Measurements from ENCODE around the gene BMPER. TPM values are rescaled to one million over a fixed set of nuclear protein-coding genes. Genes with fewer than 3 reads are reported as not detected.
A peak's percentile ranks its signal among the peaks of the same experiment; 100 is the strongest.

The BMPER gene
- total and polyA plus RNA-seq, 2 of the 8 experiments (the other 6 are each of a cell fraction or from before 2014, with no cell fraction given) = 0.33 to 0.69 TPM

GRCh38 chr7:34066411-34066810 is 161.1 kb downstream of the BMPER start:
- no peak overlapping the region; the same call in 1 of the 2 replicates for H2BK12ac ChIP-seq (ENCODE audit: low read depth, low read length)
- H3K4me3 ChIP-seq (ENCODE audit: extremely low read depth in 1 of 4, insufficient read depth in 2 of 4, low read depth in 3 of 4, low read length in 4 of 4) = no peak overlapping the region
- no peaks in the 10 kb centered on the region for H3K27me3 ChIP-seq (replicated peaks in 1 of 4; ENCODE audit: control insufficient read depth in 3 of 4, extremely low read depth in 1 of 4, insufficient read depth in 3 of 4, low read length in 3 of 4)
- H3K9ac ChIP-seq (replicated peaks in 1 of 4; ENCODE audit: extremely low read depth in 1 of 4, low read depth in 3 of 4, low read length in 3 of 4) = no peak overlapping the region
- no peak overlapping the region for H3K56ac ChIP-seq (replicated peaks; ENCODE audit: insufficient read length, low read depth, low read length)
- no peak overlapping the region for H2BK5ac ChIP-seq (ENCODE audit: low read depth, low read length)
- H3K23me2 ChIP-seq (ENCODE audit: low read depth, low read length) = no peaks in the 10 kb centered on the region
- WGBS, 2 experiments (ENCODE audit: extremely low coverage in 1 of 2, insufficient coverage in 1 of 2, insufficient read length in 1 of 2, insufficient replicate concordance in 2 of 2, low coverage in 1 of 2, low lambda C conversion rate in 2 of 2, missing lambda C conversion rate in 1 of 2) = 90% methylated on average over 1 of the region's 1 CpG; no CpG with 5 or more reads in 1 of the 2 experiments
- no peak overlapping the region for H4K91ac ChIP-seq (replicated peaks; ENCODE audit: insufficient read length, low read length)
- no peaks in the 10 kb centered on the region for H3K9me3 ChIP-seq (ENCODE audit: insufficient read depth in 2 of 2, low read depth in 1 of 2, low read length in 1 of 2)
- FAIRE-seq (no peak), DNase-seq (ENCODE audit: low read depth in 1 of 2, low spot score in 2 of 2) (no peak)
- no peak overlapping the region for H2BK15ac ChIP-seq (ENCODE audit: low read length)
- ChIA-PET POLR2A (ENCODE audit: partially characterized antibody) (interaction anchor here (1.2 kb wide), 1 partner anchor 8 kb away, joined by 3 read pairs; no protein-coding TSS in a partner anchor), CTCF (ENCODE audit: partially characterized antibody) (interaction anchor here (1.2 to 1.3 kb wide), 2 partner anchors 24 to 111 kb away, joined by 3 read pairs; no protein-coding TSS in a partner anchor)
- no peaks in the 10 kb centered on the region for H3K79me2 ChIP-seq (ENCODE audit: control insufficient read depth in 1 of 2, insufficient read depth in 2 of 2, low read length in 2 of 2)
- H3K23ac ChIP-seq (ENCODE audit: insufficient read length) = no peak overlapping the region
- H4K8ac ChIP-seq (ENCODE audit: extremely low read depth, insufficient read depth, low read length) = no peak overlapping the region
- H2AFZ ChIP-seq (ENCODE audit: low read length) = no peak overlapping the region
- no peaks in the 10 kb centered on the region for H3K36me3 ChIP-seq (ENCODE audit: control insufficient read depth in 2 of 4, insufficient read depth in 4 of 4, low read length in 3 of 4)
- no peak overlapping the region for H3K14ac ChIP-seq (ENCODE audit: insufficient read length)
- no peak overlapping the region for H3K18ac ChIP-seq (ENCODE audit: extremely low read depth, low read length)
- H2AK5ac ChIP-seq (ENCODE audit: low read depth, low read length) = no peak overlapping the region
- H4K20me1 ChIP-seq (replicated peaks in 1 of 2; ENCODE audit: control insufficient read depth in 1 of 2, insufficient read depth in 2 of 2, low read length in 2 of 2) = no peaks in the 10 kb centered on the region
- H3K4me2 ChIP-seq (ENCODE audit: insufficient read depth in 1 of 2, low read depth in 2 of 2, low read length in 2 of 2) = peak overlapping the region in 1 of 2 experiments; percentile 35; a peak in 2 of 4 replicates
- H3K27ac ChIP-seq (ENCODE audit: low read depth, low read length) = no peak overlapping the region
- peaks cover 4 to 14% (median 14%) of the 10 kb centered on the region in 4 experiments for H3K4me1 ChIP-seq (replicated peaks in 1 of 4; ENCODE audit: control insufficient read depth in 3 of 4, insufficient read depth in 4 of 4, low read length in 3 of 4)
- H4K5ac ChIP-seq (ENCODE audit: insufficient read length, low read depth, low read length) = no peak overlapping the region
- no peak overlapping the region for H3K4ac ChIP-seq (replicated peaks; ENCODE audit: insufficient read length, low read depth, low read length)
- H2BK20ac ChIP-seq (ENCODE audit: low read length) = no peak overlapping the region
- H2BK120ac ChIP-seq (replicated peaks; ENCODE audit: low read depth, low read length) = no peak overlapping the region
- no peaks in the 10 kb centered on the region for H3K79me1 ChIP-seq (ENCODE audit: low read depth, low read length)
- TF ChIP-seq FOSL1 (IDR thresholded peaks at IDR 0.05; ENCODE audit: insufficient read depth, low read depth, low read length) (no peak), JUND (IDR thresholded peaks at IDR 0.05; ENCODE audit: low read length) (no peak), BRCA1 (IDR thresholded peaks at IDR 0.05; ENCODE audit: low read depth, low read length) (no peak), CHD1 (IDR thresholded peaks at IDR 0.05; ENCODE audit: low read depth, low read length) (no peak), ATF3 (IDR thresholded peaks at IDR 0.05; ENCODE audit: insufficient read depth, low read depth, low read length) (no peak), ASH2L (IDR thresholded peaks at IDR 0.05; ENCODE audit: low read length) (no peak), TEAD4 (IDR thresholded peaks at IDR 0.05; ENCODE audit: low read depth, low read length) (no peak), BCL11A (IDR thresholded peaks at IDR 0.05; ENCODE audit: low read depth in 2 of 2, low read length in 2 of 2) (no peak), GTF2F1 (IDR thresholded peaks at IDR 0.05; ENCODE audit: borderline replicate concordance, low read depth, low read length) (no peak), RFX5 (IDR thresholded peaks at IDR 0.05; ENCODE audit: borderline replicate concordance, low read depth, low read length) (no peak), EGR1 (IDR thresholded peaks at IDR 0.05; ENCODE audit: borderline replicate concordance, low read depth, low read length) (no peak), CBX5 (IDR thresholded peaks at IDR 0.05; ENCODE audit: low read depth, low read length) (no peak), SAP30 (IDR thresholded peaks at IDR 0.05; ENCODE audit: insufficient read depth, insufficient replicate concordance, low read length) (no peak), KDM1A (IDR thresholded peaks at IDR 0.05; ENCODE audit: borderline replicate concordance, low read length) (no peak), YY1 (IDR thresholded peaks at IDR 0.05; ENCODE audit: low read depth, low read length) (no peak)

Measured in H1 (cell line).